ENCODE measurements around the gene B3GAT1. TPM values are rescaled to one million over a fixed set of nuclear protein-coding genes. Genes with fewer than 3 reads are reported as not detected.

B3GAT1 gene
- total RNA-seq, 1 experiment from 2014 or later, result 3.7 TPM

- POLR2A ChIA-PET (ENCODE audit: low non-redundant PET), result no interaction called here
- intact Hi-C loops (cut with micrococcal nuclease; ENCODE audit: unreplicated experiment), result no loop called here
- no TSS peak for BruUV-seq (replicated peaks)
- CTCF ChIA-PET, result no interaction called here
- H3K4me1 ChIP-seq (ENCODE audit: insufficient read depth, low read length, poor library complexity, severe bottlenecking), result peaks cover 10% of the 10 kb centered on the region
- DNase-seq (ENCODE audit: low spot score), result no peak
- no peak for TF ChIP-seq CTCF (conservative IDR thresholded peaks at IDR 0.05; ENCODE audit: low read depth, low read length)
- TF ChIP-seq EZH2 (IDR thresholded peaks at IDR 0.05; ENCODE audit: borderline replicate concordance, low read depth, low read length, poor library complexity, severe bottlenecking), result no peak
- H3K36me3 ChIP-seq (ENCODE audit: insufficient read depth, low read length, poor library complexity, severe bottlenecking), result no peaks in the 10 kb centered on the region
- no peaks in the 10 kb centered on the region for H3K27me3 ChIP-seq (replicated peaks; ENCODE audit: insufficient read depth, low read depth, low read length, poor library complexity)
- no peaks in the 10 kb centered on the region for H3K9me3 ChIP-seq (ENCODE audit: low read depth, low read length, poor library complexity, severe bottlenecking)
- no peak overlapping the region for H3K27ac ChIP-seq (ENCODE audit: low read depth, low read length, poor library complexity, severe bottlenecking)
- H3K4me3 ChIP-seq (ENCODE audit: low read depth, low read length, poor library complexity, severe bottlenecking), result no peak overlapping the region
Observed at GRCh38 chr11:134333946-134334345, 78.1 kb downstream of the B3GAT1 start.

- H3K4me3 ChIP-seq (ENCODE audit: low read depth, low read length, poor library complexity, severe bottlenecking), result no peak overlapping the region
- H3K36me3 ChIP-seq (ENCODE audit: insufficient read depth, low read length, poor library complexity, severe bottlenecking), result no peaks in the 10 kb centered on the region
- ChIA-PET POLR2A (ENCODE audit: low non-redundant PET) (no interaction called here), CTCF (no interaction called here)
- H3K4me1 ChIP-seq (ENCODE audit: insufficient read depth, low read length, poor library complexity, severe bottlenecking), result peaks cover 10% of the 10 kb centered on the region
- intact Hi-C loops (cut with micrococcal nuclease; ENCODE audit: unreplicated experiment), result no loop called here
- H3K27ac ChIP-seq (ENCODE audit: low read depth, low read length, poor library complexity, severe bottlenecking), result no peak overlapping the region
- TF ChIP-seq EZH2 (IDR thresholded peaks at IDR 0.05; ENCODE audit: borderline replicate concordance, low read depth, low read length, poor library complexity, severe bottlenecking) (no peak), CTCF (conservative IDR thresholded peaks at IDR 0.05; ENCODE audit: low read depth, low read length) (no peak)
- BruUV-seq (replicated peaks), result no TSS peak
- no peaks in the 10 kb centered on the region for H3K27me3 ChIP-seq (replicated peaks; ENCODE audit: insufficient read depth, low read depth, low read length, poor library complexity)
- H3K9me3 ChIP-seq (ENCODE audit: low read depth, low read length, poor library complexity, severe bottlenecking), result no peaks in the 10 kb centered on the region
- DNase-seq (ENCODE audit: low spot score), result no peak
Observed at GRCh38 chr11:134333312-134333711, 78.7 kb downstream of the B3GAT1 start.

- no peaks in the 10 kb centered on the region for H3K36me3 ChIP-seq (ENCODE audit: insufficient read depth, low read length, poor library complexity, severe bottlenecking)
- H3K4me3 ChIP-seq (ENCODE audit: low read depth, low read length, poor library complexity, severe bottlenecking), result peak overlapping the region; percentile 53
- CTCF ChIA-PET, result no interaction called here
- no peaks in the 10 kb centered on the region for H3K27me3 ChIP-seq (replicated peaks; ENCODE audit: insufficient read depth, low read depth, low read length, poor library complexity)
- H3K4me1 ChIP-seq (ENCODE audit: insufficient read depth, low read length, poor library complexity, severe bottlenecking), result peaks cover 10% of the 10 kb centered on the region
- BruUV-seq (replicated peaks), result TSS peak; percentile 34
- TF ChIP-seq CTCF (conservative IDR thresholded peaks at IDR 0.05; ENCODE audit: low read depth, low read length), result no peak
- no peak for TF ChIP-seq EZH2 (IDR thresholded peaks at IDR 0.05; ENCODE audit: borderline replicate concordance, low read depth, low read length, poor library complexity, severe bottlenecking)
- no peak overlapping the region for H3K27ac ChIP-seq (ENCODE audit: low read depth, low read length, poor library complexity, severe bottlenecking)
- no peaks in the 10 kb centered on the region for H3K9me3 ChIP-seq (ENCODE audit: low read depth, low read length, poor library complexity, severe bottlenecking)
- POLR2A ChIA-PET (ENCODE audit: low non-redundant PET), result no interaction called here
- no peak for DNase-seq (ENCODE audit: low spot score)
- intact Hi-C loops (cut with micrococcal nuclease; ENCODE audit: unreplicated experiment), result no loop called here
Observed at GRCh38 chr11:134332782-134333181, 79.3 kb downstream of the B3GAT1 start.

Measured in A673 (cell line).